Endothelial cell of umbilical vein (primary cell): Measurements from ENCODE around the gene DDRGK1. TPM values are rescaled to one million over a fixed set of nuclear protein-coding genes. Genes with fewer than 3 reads are reported as not detected.

Experiments used
- BruUV-seq: library from RNA; stranded (reverse); fragments of 400-500 nt; replicated peaks from 2 replicates; lab custom pipeline; 2021; lab: Mats Ljungman, UMichigan
- CTCF ChIA-PET: fragments of 300-600, 350-600 bp; sonication (Branson Sonifier 250); formaldehyde crosslinking; loops from one replicate; lab custom pipeline; 2021; ENCODE audit warnings: antibody characterized with exemption, inconsistent platforms; lab: Charles Lee
- POLR2A ChIA-PET: fragments of 300-600, 350-600 bp; sonication (Branson Sonifier 250); formaldehyde crosslinking; loops from one replicate; lab custom pipeline; 2021; ENCODE audit warnings: antibody characterized with exemption, inconsistent platforms; lab: Charles Lee
- DNase-seq: peaks from one replicate; pipeline ENCODE4 v3.0.0-alpha.2; 2011; ENCODE audit warnings: low read depth, low spot score
- FAIRE-seq: peaks from 2 replicates; lab custom pipeline; 2011; peaks lifted over from hg19 to GRCh38; lab: Jason Lieb, UNC
- H2AFZ ChIP-seq: 2 replicates; pipeline ENCODE4 v1.6.0; 2012; ENCODE audit warnings: low read depth, low read length, control low read depth, inconsistent platforms
- H3K27ac ChIP-seq: 2 replicates; pipeline ENCODE4 v1.5.1; 2011; ENCODE audit warnings: low read depth, mild to moderate bottlenecking, control low read depth, low read length, moderate library complexity; ENCODE audit not compliant: insufficient read depth
- H3K27me3 ChIP-seq, 2 experiments: 2 replicates each; pipeline versions ENCODE4 v1.6.0 to v1.6.1; 2011; ENCODE audit warnings: low read length in 2 of 2, mixed read lengths in 1 of 2; ENCODE audit not compliant: control insufficient read depth in 2 of 2, insufficient read depth in 2 of 2
- H3K36me3 ChIP-seq, 2 experiments: 2 replicates in 1 of 2; 3 replicates in 1 of 2; pipeline ENCODE4 v1.5.1; 2011; ENCODE audit warnings: low read length in 2 of 2, mild to moderate bottlenecking in 1 of 2, moderate library complexity in 1 of 2; ENCODE audit not compliant: control insufficient read depth in 2 of 2, insufficient read depth in 2 of 2; ENCODE audit errors: extremely low read depth in 1 of 2
- H3K4me1 ChIP-seq: 3 replicates; pipeline ENCODE4 v1.5.1; 2011; ENCODE audit warnings: mild to moderate bottlenecking, low read length; ENCODE audit not compliant: control insufficient read depth, insufficient read depth; ENCODE audit errors: extremely low read depth
- H3K4me2 ChIP-seq: 2 replicates; pipeline ENCODE4 v1.6.1; 2011; ENCODE audit warnings: low read length, control low read depth, mixed read lengths; ENCODE audit not compliant: insufficient read depth
- H3K4me3 ChIP-seq, 3 experiments: fragments of 200-600 bp in 1 of 3; sonication (generic), shearing (Covaris generic) in 1 of 3; replicated peaks in 1 of 3; 2 replicates each; pipeline ENCODE4 v1.5.1; 2011 to 2016; ENCODE audit warnings: control low read depth in 3 of 3, low read length in 3 of 3, mild to moderate bottlenecking in 2 of 3, inconsistent platforms in 1 of 3, low read depth in 1 of 3, moderate library complexity in 1 of 3; ENCODE audit not compliant: insufficient read depth in 1 of 3
- H3K79me2 ChIP-seq: 2 replicates; pipeline ENCODE4 v1.6.0; 2012; ENCODE audit warnings: low read length, inconsistent platforms; ENCODE audit not compliant: control insufficient read depth, insufficient read depth
- H3K9ac ChIP-seq: replicated peaks from 2 replicates; pipeline ENCODE3; 2011; ENCODE audit warnings: low read length, control low read depth; ENCODE audit not compliant: insufficient read depth; ENCODE audit errors: extremely low read depth
- H3K9me1 ChIP-seq: replicated peaks from 3 replicates; pipeline ENCODE4 v1.6.0; 2011; ENCODE audit warnings: mild to moderate bottlenecking, low read length; ENCODE audit not compliant: control insufficient read depth, insufficient read depth; ENCODE audit errors: extremely low read depth
- H3K9me3 ChIP-seq: replicated peaks from 2 replicates; pipeline ENCODE4 v1.5.1; 2012; ENCODE audit warnings: low read length, inconsistent platforms; ENCODE audit not compliant: control insufficient read depth, insufficient read depth
- H4K20me1 ChIP-seq: replicated peaks from 2 replicates; pipeline ENCODE3; 2011; ENCODE audit warnings: mild to moderate bottlenecking, low read length; ENCODE audit not compliant: control insufficient read depth, insufficient read depth; ENCODE audit errors: extremely low read depth
- EZH2 ChIP-seq: IDR thresholded peaks from 2 replicates; pipeline ENCODE4 v1.6.1; 2012; ENCODE audit warnings: borderline replicate concordance, low read depth, mild to moderate bottlenecking, moderate library complexity, low read length, inconsistent platforms; ENCODE audit not compliant: severe bottlenecking
- JUN ChIP-seq: IDR thresholded peaks from 2 replicates; pipeline ENCODE4 v1.6.1; 2011; ENCODE audit warnings: borderline replicate concordance, low read depth; ENCODE audit not compliant: insufficient read length, insufficient read depth
- MYC ChIP-seq: IDR thresholded peaks from one replicate; pipeline ENCODE4 v1.6.1; 2011; ENCODE audit warnings: mild to moderate bottlenecking, low read depth, low read length
- POLR2A ChIP-seq: IDR thresholded peaks from 2 replicates; pipeline ENCODE4 v1.6.1; 2012; ENCODE audit warnings: low read depth, mild to moderate bottlenecking, control low read depth, low read length
- POLR2AphosphoS5 ChIP-seq: IDR thresholded peaks from 2 replicates; pipeline ENCODE4 v1.6.1; 2012; ENCODE audit warnings: low read depth, mild to moderate bottlenecking, control low read depth, low read length, moderate library complexity; ENCODE audit not compliant: insufficient read depth
- dilution Hi-C: fragments of 300-500 bp; cut with MboI; formaldehyde crosslinking; loops from one replicate; pipeline ENCODE4 v1.15.0; 2019; ENCODE audit warnings: low sequenced_read_pairs; ENCODE audit not compliant: extremely low pct_ligation_motif_present
- intact Hi-C: fragments of 100-400 bp; cut with micrococcal nuclease; formaldehyde crosslinking; loops from one replicate; pipeline ENCODE4 v1.10.0; 2022
- polyA plus RNA-seq, 4 experiments: library from polyadenylated mRNA; depleted of rRNA in 3 of 4; stranded (reverse) in 3 of 4; unstranded in 1 of 4; fragments of >200 nt; gene quantifications; 2 replicates each; pipeline versions ENCODE4 v1.2.1 to v1.2.3, GENCODE V29; 2011 to 2012; ENCODE audit warnings: missing spikeins in 1 of 4
- total RNA-seq: library from RNA; stranded (reverse); gene quantifications from 2 replicates; pipeline ENCODE4 v1.2.3, GENCODE V29; 2021
- TF ChIP-seq, protein P1 (sequence below), 2 donors: IDR thresholded peaks; 1 replicate in 1 of 2; 2 replicates in 1 of 2; pipeline ENCODE4 v1.5.1; 2011; ENCODE audit warnings: low read length in 2 of 2, mild to moderate bottlenecking in 2 of 2, moderate library complexity in 2 of 2, control low read depth in 1 of 2, inconsistent platforms in 1 of 2, low read depth in 1 of 2; ENCODE audit not compliant: insufficient read depth in 1 of 2; ENCODE audit errors: extremely low read depth in 1 of 2
- TF ChIP-seq, protein P2 (sequence below): IDR thresholded peaks from 2 replicates; pipeline ENCODE4 v1.6.1; 2011; ENCODE audit not compliant: insufficient read depth, insufficient read length

The DDRGK1 gene
- total and polyA plus RNA-seq, 2 donors (not counting 3 experiments of a cell fraction or from before 2014, with no cell fraction given): 48.5 to 54.0 TPM

DNA sequence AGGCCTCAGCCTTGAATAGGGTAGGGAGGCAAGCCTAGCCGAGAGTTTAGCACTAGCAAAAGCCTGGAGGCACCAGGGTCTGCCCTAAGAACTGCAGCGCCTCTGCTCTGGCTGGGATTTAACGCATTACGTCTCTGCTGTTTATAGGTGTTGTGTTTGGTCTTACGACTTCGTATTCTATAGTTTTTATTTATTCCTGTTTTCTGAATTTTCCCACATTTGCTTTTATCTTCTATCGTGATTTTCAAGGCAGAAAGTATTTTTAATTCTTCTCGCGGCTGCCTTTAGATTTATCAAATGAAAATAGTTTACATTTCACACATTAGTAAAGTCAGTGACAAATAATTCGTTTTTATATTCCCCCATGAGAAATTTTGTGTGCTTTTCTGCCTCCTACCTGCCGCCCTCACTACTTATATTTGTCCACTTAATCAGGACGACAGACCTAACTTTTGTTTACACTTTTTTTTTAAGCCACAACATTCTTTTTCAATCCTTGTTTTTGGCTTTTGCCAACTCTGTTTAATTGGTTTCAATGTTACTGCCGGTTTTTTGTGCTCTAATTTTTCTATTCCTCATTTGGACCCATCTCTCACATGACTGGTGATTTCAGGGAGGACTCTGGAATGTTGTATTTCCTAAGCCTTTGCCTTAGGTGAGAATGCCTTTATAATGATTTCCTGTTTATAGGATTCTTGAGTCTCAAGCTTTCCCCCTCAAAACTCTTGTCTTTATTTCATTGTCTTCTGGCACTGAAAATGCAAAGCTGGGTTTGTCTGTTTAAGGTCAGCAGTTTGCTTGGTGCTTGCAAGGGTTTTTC, 29.8 kb downstream of the DDRGK1 start:
- BruUV-seq: TSS peak; percentile 35
- FAIRE-seq: peak; percentile 78
- Histone ChIP-seq H3K4me1 (peaks cover 6% of the 10 kb centered on the region), H3K27ac (no peak overlapping the region), H3K9me1 (no peaks in the 10 kb centered on the region), H3K79me2 (no peaks in the 10 kb centered on the region), H3K27me3 (peaks cover 3% of the 10 kb centered on the region in 2 experiments), H4K20me1 (no peaks in the 10 kb centered on the region), H2AFZ (peak overlapping the region; percentile 77), H3K36me3 (no peaks in the 10 kb centered on the region), H3K9ac (no peak overlapping the region), H3K4me2 (peak overlapping the region; percentile 31), H3K4me3 (peak overlapping the region; percentile 68 to 93 (median 68)), H3K9me3 (no peaks in the 10 kb centered on the region)
- dilution Hi-C loops: no loop called here
- intact Hi-C loops: no loop called here
- no peak for TF ChIP-seq EZH2
- CTCF ChIA-PET: no interaction called here
- DNase-seq: peak; percentile 30
- POLR2A ChIA-PET: no interaction called here

DNA sequence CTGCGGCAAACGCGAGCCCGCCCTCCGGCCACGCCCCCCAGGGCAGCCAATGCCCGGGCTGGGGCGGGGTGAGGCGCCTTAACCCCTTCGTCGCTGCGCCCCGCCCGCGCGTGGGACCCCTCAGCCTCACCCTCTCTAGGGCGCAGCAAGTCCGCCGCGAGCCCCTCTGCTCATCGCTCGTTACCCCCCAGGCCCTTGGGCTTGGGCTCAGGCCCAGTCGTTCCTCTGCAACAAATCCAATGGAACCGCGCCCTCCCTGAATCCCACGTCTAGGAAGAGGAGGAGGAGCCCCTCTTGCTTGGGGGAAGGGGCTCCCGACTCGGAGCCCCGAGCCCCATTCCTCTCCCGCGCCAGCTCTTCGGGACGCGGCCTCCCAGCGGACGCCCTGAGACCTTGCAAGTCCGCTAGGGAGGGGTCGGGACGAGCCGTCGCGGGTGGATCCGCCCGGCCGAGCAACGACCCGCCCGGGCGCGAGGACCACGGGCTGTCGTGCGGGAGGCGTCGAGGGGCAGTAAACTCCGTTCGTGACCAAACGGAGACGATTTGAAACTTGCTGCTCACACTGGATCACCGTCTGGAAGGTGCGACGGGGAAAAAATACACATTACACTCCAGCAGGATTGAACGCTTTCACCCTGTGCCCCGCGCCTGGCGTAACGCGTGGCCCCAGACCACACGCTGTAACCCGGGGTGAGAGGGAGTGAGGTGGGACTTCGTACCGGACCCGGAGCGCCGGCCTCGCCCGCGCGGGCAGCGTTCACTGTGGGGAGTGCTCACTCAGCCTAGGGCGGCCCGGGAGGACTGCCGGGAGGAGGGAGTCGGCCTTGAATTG, 30.7 kb downstream of the DDRGK1 start:
- H3K9me1 ChIP-seq: no peaks in the 10 kb centered on the region
- ChIA-PET POLR2A (no interaction called here), CTCF (interaction anchor here (1.9 kb wide), 1 partner anchor 120 kb away, joined by 8 read pairs; no protein-coding TSS in a partner anchor)
- H3K4me2 ChIP-seq: peak overlapping the region; percentile 31
- H3K27ac ChIP-seq: no peak overlapping the region
- dilution Hi-C loops: no loop called here
- FAIRE-seq: peak; percentile 12
- H3K79me2 ChIP-seq: no peaks in the 10 kb centered on the region
- H3K27me3 ChIP-seq: peaks cover 3 to 6% of the 10 kb centered on the region in 2 experiments
- no TSS peak for BruUV-seq
- no peaks in the 10 kb centered on the region for H3K36me3 ChIP-seq
- peak; percentile 81 for DNase-seq
- peak overlapping the region; percentile 59 for H3K9ac ChIP-seq
- H4K20me1 ChIP-seq: no peaks in the 10 kb centered on the region
- H2AFZ ChIP-seq: peak overlapping the region; percentile 77
- peak overlapping the region; percentile 68 to 93 (median 68) for H3K4me3 ChIP-seq
- TF ChIP-seq, protein P1, sequence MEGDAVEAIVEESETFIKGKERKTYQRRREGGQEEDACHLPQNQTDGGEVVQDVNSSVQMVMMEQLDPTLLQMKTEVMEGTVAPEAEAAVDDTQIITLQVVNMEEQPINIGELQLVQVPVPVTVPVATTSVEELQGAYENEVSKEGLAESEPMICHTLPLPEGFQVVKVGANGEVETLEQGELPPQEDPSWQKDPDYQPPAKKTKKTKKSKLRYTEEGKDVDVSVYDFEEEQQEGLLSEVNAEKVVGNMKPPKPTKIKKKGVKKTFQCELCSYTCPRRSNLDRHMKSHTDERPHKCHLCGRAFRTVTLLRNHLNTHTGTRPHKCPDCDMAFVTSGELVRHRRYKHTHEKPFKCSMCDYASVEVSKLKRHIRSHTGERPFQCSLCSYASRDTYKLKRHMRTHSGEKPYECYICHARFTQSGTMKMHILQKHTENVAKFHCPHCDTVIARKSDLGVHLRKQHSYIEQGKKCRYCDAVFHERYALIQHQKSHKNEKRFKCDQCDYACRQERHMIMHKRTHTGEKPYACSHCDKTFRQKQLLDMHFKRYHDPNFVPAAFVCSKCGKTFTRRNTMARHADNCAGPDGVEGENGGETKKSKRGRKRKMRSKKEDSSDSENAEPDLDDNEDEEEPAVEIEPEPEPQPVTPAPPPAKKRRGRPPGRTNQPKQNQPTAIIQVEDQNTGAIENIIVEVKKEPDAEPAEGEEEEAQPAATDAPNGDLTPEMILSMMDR (IDR thresholded peaks at IDR 0.05; ENCODE audit: extremely low read depth in 1 of 2, insufficient read depth in 1 of 2, low read depth in 1 of 2, low read length in 2 of 2): peak in 1 of 2 donors; percentile 28
- TF ChIP-seq MYC (no peak), JUN (no peak), POLR2A (peak; percentile 41), POLR2AphosphoS5 (no peak)
- TF ChIP-seq, protein P2, sequence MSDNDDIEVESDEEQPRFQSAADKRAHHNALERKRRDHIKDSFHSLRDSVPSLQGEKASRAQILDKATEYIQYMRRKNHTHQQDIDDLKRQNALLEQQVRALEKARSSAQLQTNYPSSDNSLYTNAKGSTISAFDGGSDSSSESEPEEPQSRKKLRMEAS: no peak
- H3K4me1 ChIP-seq: peaks cover 6% of the 10 kb centered on the region
- no peaks in the 10 kb centered on the region for H3K9me3 ChIP-seq
- intact Hi-C loops: loop anchor here (2.0 kb wide), 1 partner anchor 31 kb away; the partner anchor contains the start of gene DDRGK1
